ENCODE measurements around the gene SGCE.

DNA sequence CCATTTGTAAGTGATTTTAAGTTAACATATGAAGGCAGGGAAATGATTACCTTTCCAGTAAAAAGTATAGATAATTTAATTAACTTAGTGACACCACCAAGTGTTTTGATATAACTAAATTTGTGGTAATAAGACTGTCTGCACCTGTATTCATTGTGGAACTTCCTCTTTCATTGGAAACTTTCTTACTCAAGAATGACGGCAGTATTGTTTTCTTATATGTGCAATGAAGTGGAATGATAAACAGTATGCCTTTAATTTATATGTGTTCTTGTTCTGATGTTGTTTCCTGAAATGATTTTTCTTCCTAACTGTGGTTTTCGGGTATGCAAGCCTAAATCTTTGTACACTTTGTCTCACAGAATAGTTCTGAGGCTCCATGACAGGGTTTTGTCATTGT is 99.9 kb downstream of the SGCE start:
- TF ChIP-seq POLR2AphosphoS5 (IDR thresholded peaks at IDR 0.05; ENCODE audit: low read depth, low read length) (no peak), SIN3A (IDR thresholded peaks at IDR 0.05; ENCODE audit: borderline replicate concordance, insufficient read depth, low read length) (no peak)
- TF ChIP-seq, protein P1, sequence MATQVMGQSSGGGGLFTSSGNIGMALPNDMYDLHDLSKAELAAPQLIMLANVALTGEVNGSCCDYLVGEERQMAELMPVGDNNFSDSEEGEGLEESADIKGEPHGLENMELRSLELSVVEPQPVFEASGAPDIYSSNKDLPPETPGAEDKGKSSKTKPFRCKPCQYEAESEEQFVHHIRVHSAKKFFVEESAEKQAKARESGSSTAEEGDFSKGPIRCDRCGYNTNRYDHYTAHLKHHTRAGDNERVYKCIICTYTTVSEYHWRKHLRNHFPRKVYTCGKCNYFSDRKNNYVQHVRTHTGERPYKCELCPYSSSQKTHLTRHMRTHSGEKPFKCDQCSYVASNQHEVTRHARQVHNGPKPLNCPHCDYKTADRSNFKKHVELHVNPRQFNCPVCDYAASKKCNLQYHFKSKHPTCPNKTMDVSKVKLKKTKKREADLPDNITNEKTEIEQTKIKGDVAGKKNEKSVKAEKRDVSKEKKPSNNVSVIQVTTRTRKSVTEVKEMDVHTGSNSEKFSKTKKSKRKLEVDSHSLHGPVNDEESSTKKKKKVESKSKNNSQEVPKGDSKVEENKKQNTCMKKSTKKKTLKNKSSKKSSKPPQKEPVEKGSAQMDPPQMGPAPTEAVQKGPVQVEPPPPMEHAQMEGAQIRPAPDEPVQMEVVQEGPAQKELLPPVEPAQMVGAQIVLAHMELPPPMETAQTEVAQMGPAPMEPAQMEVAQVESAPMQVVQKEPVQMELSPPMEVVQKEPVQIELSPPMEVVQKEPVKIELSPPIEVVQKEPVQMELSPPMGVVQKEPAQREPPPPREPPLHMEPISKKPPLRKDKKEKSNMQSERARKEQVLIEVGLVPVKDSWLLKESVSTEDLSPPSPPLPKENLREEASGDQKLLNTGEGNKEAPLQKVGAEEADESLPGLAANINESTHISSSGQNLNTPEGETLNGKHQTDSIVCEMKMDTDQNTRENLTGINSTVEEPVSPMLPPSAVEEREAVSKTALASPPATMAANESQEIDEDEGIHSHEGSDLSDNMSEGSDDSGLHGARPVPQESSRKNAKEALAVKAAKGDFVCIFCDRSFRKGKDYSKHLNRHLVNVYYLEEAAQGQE (IDR thresholded peaks at IDR 0.05; ENCODE audit: insufficient read depth in 1 of 2, low read depth in 2 of 2, low read length in 2 of 2), result no peak
